Aorta (tissue), 5 donors: ENCODE data around the gene WSCD2. TPM values are rescaled to one million over a fixed set of nuclear protein-coding genes. Genes with fewer than 3 reads are reported as not detected.

Experiments used
- ATAC-seq: fragments of 200-7000 bp; cut with Tn5 transposase; one replicate; pipeline ENCODE4 v1.9.1; 2022; ENCODE audit warnings: moderate library complexity; ENCODE audit not compliant: low FRiP score
- DNase-seq, 2 donors: peaks; one replicate each; pipeline ENCODE4 v3.0.0-alpha.2; 2020
- H3K27ac ChIP-seq, 2 donors: one replicate each; pipeline ENCODE4 v1.5.1; 2013; ENCODE audit warnings: low read length in 2 of 2, mild to moderate bottlenecking in 2 of 2, moderate library complexity in 2 of 2, control low read depth in 1 of 2, inconsistent platforms in 1 of 2, low read depth in 1 of 2
- H3K27me3 ChIP-seq, 2 donors: one replicate each; pipeline ENCODE4 v1.6.1; 2013; ENCODE audit warnings: control low read depth in 1 of 2, low read length in 1 of 2, mild to moderate bottlenecking in 1 of 2, moderate library complexity in 1 of 2; ENCODE audit not compliant: insufficient read depth in 2 of 2, control insufficient read depth in 1 of 2
- H3K36me3 ChIP-seq, 2 donors: one replicate each; pipeline ENCODE4 v1.6.1; 2013; ENCODE audit warnings: control low read depth in 1 of 2, low read length in 1 of 2, mild to moderate bottlenecking in 1 of 2; ENCODE audit not compliant: insufficient read depth in 2 of 2, control insufficient read depth in 1 of 2
- H3K4me1 ChIP-seq, 2 donors: one replicate each; pipeline ENCODE4 v1.6.1; 2013; ENCODE audit warnings: low read length in 2 of 2, control low read depth in 1 of 2, mild to moderate bottlenecking in 1 of 2, moderate library complexity in 1 of 2; ENCODE audit not compliant: insufficient read depth in 2 of 2, control insufficient read depth in 1 of 2
- H3K4me3 ChIP-seq, 2 donors: one replicate each; pipeline ENCODE4 v1.5.1; 2013; ENCODE audit warnings: low read length in 2 of 2, control low read depth in 1 of 2, mild to moderate bottlenecking in 1 of 2
- H3K9me3 ChIP-seq: one replicate; pipeline ENCODE4 v1.6.1; 2013; ENCODE audit warnings: mild to moderate bottlenecking, low read length; ENCODE audit not compliant: control insufficient read depth
- WGBS, 2 donors: extraction: QIAGEN DNeasy Blood & Tissue Kit; methylation state at CpG; one replicate each; pipeline ENCODE4 v1.1.7; 2013; 5-methylcytosine and 5-hydroxymethylcytosine counted together
- intact Hi-C, 2 donors: fragments of 100-400 bp; cut with DNase I; formaldehyde crosslinking; loops; one replicate each; pipeline versions ENCODE4 v1.14.2 to v1.15.0; 2022
- polyA plus RNA-seq, 2 donors: library from polyadenylated mRNA; stranded (reverse); fragments of 200-250 nt; gene quantifications; one replicate each; pipeline ENCODE4 v1.2.3, GENCODE V29; 2013
- total RNA-seq, 2 donors: library from RNA; stranded (reverse); fragmentation: NEBNext Ultra II Directional; extraction: Animal tissue kit (Norgen Biotek cat#: 25700); gene quantifications; one replicate each; pipeline ENCODE4 v1.2.1, GENCODE V29; 2021
- donor health status: healthy with polysubstance abuse.
- donor health status: Bipolar disorder and iron deficiency.
- donor health status: DM: no; HTN: no; CAD: no.
- donor health status: DM: no; HTN: no; CAD: no.
- donor health status: DM: yes; HTN: yes; CAD: no.

WSCD2 gene
- total and polyA plus RNA-seq, 4 donors: 0.75 to 9.7 (median 5.6) TPM; not detected in 1

GRCh38 chr12:108297895-108298760 lies 169.0 kb downstream of the WSCD2 start:
- Histone ChIP-seq H3K27ac (no peak overlapping the region), H3K36me3 (peaks cover 0 to 2% of the 10 kb centered on the region in 2 donors), H3K27me3 (no peaks in the 10 kb centered on the region), H3K9me3 (no peaks in the 10 kb centered on the region), H3K4me1 (no peaks in the 10 kb centered on the region), H3K4me3 (no peak overlapping the region)
- 89 to 93% methylated on average over 6 of the region's 6 CpGs for WGBS, 2 donors
- no peak for ATAC-seq
- intact Hi-C loops: no loop called here
- peak in 1 of 2 donors; percentile 12 for DNase-seq

GRCh38 chr12:108298761-108299275 lies 169.7 kb downstream of the WSCD2 start:
- DNase-seq: peak in 1 of 2 donors; percentile 31
- no peak overlapping the region for H3K27ac ChIP-seq
- no peaks in the 10 kb centered on the region for H3K9me3 ChIP-seq
- H3K27me3 ChIP-seq: no peaks in the 10 kb centered on the region
- ATAC-seq: no peak
- H3K4me1 ChIP-seq: peaks cover 0 to 5% of the 10 kb centered on the region in 2 donors
- WGBS, 2 donors: 89 to 91% methylated on average over 6 of the region's 6 CpGs
- H3K36me3 ChIP-seq: no peaks in the 10 kb centered on the region
- no peak overlapping the region for H3K4me3 ChIP-seq
- intact Hi-C loops: no loop called here

- no peaks in the 10 kb centered on the region for H3K36me3 ChIP-seq
- intact Hi-C loops: no loop called here
- H3K27me3 ChIP-seq: no peaks in the 10 kb centered on the region
- no peak overlapping the region for H3K4me3 ChIP-seq
- DNase-seq (peak in 1 of 2 donors; percentile 9), ATAC-seq (no peak)
- peaks cover 0 to 5% of the 10 kb centered on the region in 2 donors for H3K4me1 ChIP-seq
- H3K9me3 ChIP-seq: no peaks in the 10 kb centered on the region
- no peak overlapping the region for H3K27ac ChIP-seq
- 49 to 55% methylated on average over 4 of the region's 4 CpGs for WGBS, 2 donors
Observed at GRCh38 chr12:108299516-108299915, 170.4 kb downstream of the WSCD2 start.

Other genes starting within 250 kb of the WSCD2 start
- 10 to 100 TPM; 41.9 to 55.4 TPM for gene CMKLR1, start 210.0 kb downstream of the WSCD2 start, total RNA-seq
- 10 to 100 TPM in 1 of 2 donors, 1 to 10 TPM in 1; 9.1 to 11.6 TPM for gene CMKLR1, start 210.0 kb downstream of the WSCD2 start, polyA plus RNA-seq